Activated CD8-positive, alpha-beta memory T cell treated with anti-CD3 and anti-CD28 coated beads for 48 hours (primary cell): ENCODE results near the gene PLS1.
"Not testable (repeated sequence)": the region's sequence is repeated elsewhere in the genome, so short reads cannot be mapped to it uniquely, and the experiment has no call there.

Experiments
- DNase-seq, 3 experiments: peaks; one replicate each; pipeline ENCODE4 v3.0.0-alpha.2; 2020; ENCODE audit warnings: low read depth in 2 of 3, low spot score in 2 of 3

The PLS1 gene

GRCh38 chr3:142691527-142691926 lies 95.3 kb downstream of the PLS1 start:
- DNase-seq, result no peak

GRCh38 chr3:142693136-142693853 lies 97.1 kb downstream of the PLS1 start:
- DNase-seq, result no peak

- no peak for DNase-seq
Observed at GRCh38 chr3:142694225-142694624, 98.0 kb downstream of the PLS1 start.

- no peak for DNase-seq
Observed at GRCh38 chr3:142705198-142705597, 109.0 kb downstream of the PLS1 start.

GRCh38 chr3:142706321-142707127 lies 110.3 kb downstream of the PLS1 start:
- no peak for DNase-seq

- DNase-seq, result no peak
Observed at GRCh38 chr3:142709207-142709606, 113.0 kb downstream of the PLS1 start.

- not testable (repeated sequence) for DNase-seq
Observed at GRCh38 chr3:142714882-142715281, 118.7 kb downstream of the PLS1 start.

GRCh38 chr3:142716102-142716501 lies 119.9 kb downstream of the PLS1 start:
- DNase-seq, result no peak

GRCh38 chr3:142723665-142723967 lies 127.4 kb downstream of the PLS1 start:
- DNase-seq, result no peak

- peak; percentile 40 to 51 (median 49) for DNase-seq
Observed at GRCh38 chr3:142723968-142724681, 127.9 kb downstream of the PLS1 start, which contains the start of gene TRPC1. TRPC1 (plus strand) TSS chr3:142724034; CDS start chr3:142724560, 526 bp downstream.

- DNase-seq, result peak; percentile 1 to 13 (median 5)
Observed at GRCh38 chr3:142724682-142725356, 128.6 kb downstream of the PLS1 start.

GRCh38 chr3:142725357-142725739 lies 129.2 kb downstream of the PLS1 start:
- no peak for DNase-seq

- DNase-seq, result no peak
Observed at GRCh38 chr3:142726017-142726416, 129.8 kb downstream of the PLS1 start.

- no peak for DNase-seq
Observed at GRCh38 chr3:142732066-142732465, 135.9 kb downstream of the PLS1 start.

- no peak for DNase-seq
Observed at GRCh38 chr3:142734834-142735233, 138.6 kb downstream of the PLS1 start.

GRCh38 chr3:142735462-142735861 lies 139.3 kb downstream of the PLS1 start:
- DNase-seq, result no peak

GRCh38 chr3:142738396-142738795 lies 142.2 kb downstream of the PLS1 start:
- no peak for DNase-seq

- DNase-seq, result no peak
Observed at GRCh38 chr3:142746646-142747045, 150.5 kb downstream of the PLS1 start.

GRCh38 chr3:142750531-142750930 lies 154.3 kb downstream of the PLS1 start:
- not testable (repeated sequence) for DNase-seq

- DNase-seq, result not testable (repeated sequence)
Observed at GRCh38 chr3:142752605-142753004, 156.4 kb downstream of the PLS1 start.

GRCh38 chr3:142754494-142754893 lies 158.3 kb downstream of the PLS1 start:
- DNase-seq, result no peak
